DOHH2 (cell line): ENCODE results near the gene COL23A1.

Source experiments
- H3F3A ChIP-seq: fragments of 200-600 bp; sonication (generic), shearing (Covaris generic); 2 replicates; pipeline ENCODE4 v1.6.0; 2016; ENCODE audit warnings: antibody characterized with exemption, mild to moderate bottlenecking; ENCODE audit not compliant: control insufficient read depth, insufficient read depth
- H3K27ac ChIP-seq: fragments of 200-600 bp; sonication (generic); 2 replicates; pipeline ENCODE4 v1.5.1; 2014; ENCODE audit warnings: low read depth, mild to moderate bottlenecking, low read length, moderate library complexity
- H3K27me3 ChIP-seq: fragments of 200-600 bp; sonication (generic); 2 replicates; pipeline ENCODE4 v1.6.1; 2014; ENCODE audit warnings: mild to moderate bottlenecking, low read length, mixed read lengths; ENCODE audit not compliant: control insufficient read depth
- H3K36me3 ChIP-seq: fragments of 200-600 bp; sonication (generic); 2 replicates; pipeline ENCODE4 v1.6.1; 2014; ENCODE audit warnings: mild to moderate bottlenecking, low read length, moderate library complexity, mixed read lengths; ENCODE audit not compliant: control insufficient read depth
- H3K4me1 ChIP-seq: fragments of 200-600 bp; sonication (generic); 2 replicates; pipeline ENCODE4 v1.6.1; 2014; ENCODE audit warnings: mild to moderate bottlenecking, low read length, mixed read lengths; ENCODE audit not compliant: control insufficient read depth
- H3K4me2 ChIP-seq: fragments of 200-600 bp; sonication (generic); 2 replicates; pipeline ENCODE4 v1.6.0; 2014; ENCODE audit warnings: mild to moderate bottlenecking, low read length, moderate library complexity
- H3K4me3 ChIP-seq: fragments of 200-600 bp; sonication (generic); 2 replicates; pipeline ENCODE4 v1.5.1; 2014; ENCODE audit warnings: mild to moderate bottlenecking, low read length, mixed read lengths
- H3K79me2 ChIP-seq: fragments of 200-600 bp; sonication (generic); 2 replicates; pipeline ENCODE4 v1.6.1; 2014; ENCODE audit warnings: mild to moderate bottlenecking, low read length, mixed read lengths; ENCODE audit not compliant: control insufficient read depth
- H3K9me2 ChIP-seq: fragments of 200-600 bp; sonication (generic); replicated peaks from 2 replicates; pipeline ENCODE4 v1.6.1; 2014; ENCODE audit warnings: mild to moderate bottlenecking, low read length, mixed read lengths; ENCODE audit not compliant: control insufficient read depth
- H3K9me3 ChIP-seq: fragments of 200-600 bp; sonication (generic); 2 replicates; pipeline ENCODE4 v1.6.1; 2014; ENCODE audit warnings: antibody characterized with exemption, low read length, mixed read lengths; ENCODE audit not compliant: control insufficient read depth, insufficient read depth
- H4K20me1 ChIP-seq: fragments of 200-600 bp; sonication (generic); 2 replicates; pipeline ENCODE4 v1.6.0; 2014; ENCODE audit warnings: low read depth, mild to moderate bottlenecking, antibody characterized with exemption, low read length, moderate library complexity; ENCODE audit not compliant: control insufficient read depth, insufficient read depth
- CTCF ChIP-seq: fragments of 200-600 bp; sonication (generic); IDR thresholded peaks from one replicate; pipeline ENCODE4 v1.5.1; 2014; ENCODE audit warnings: antibody characterized with exemption, mild to moderate bottlenecking, low read depth, low read length; ENCODE audit not compliant: poor library complexity, severe bottlenecking
- EZH2phosphoT487 ChIP-seq: fragments of 200-600 bp; sonication (generic); IDR thresholded peaks from 2 replicates; pipeline ENCODE4 v1.6.1; 2017; ENCODE audit warnings: borderline replicate concordance, mild to moderate bottlenecking, antibody characterized with exemption, low read length, moderate library complexity, mixed read lengths

COL23A1 gene

GRCh38 chr5:178431063-178431781 is 159.0 kb downstream of the COL23A1 start:
- Histone ChIP-seq H3K79me2 (no peaks in the 10 kb centered on the region), H3K36me3 (no peaks in the 10 kb centered on the region), H3K4me3 (no peak overlapping the region), H4K20me1 (no peaks in the 10 kb centered on the region), H3K27ac (no peak overlapping the region), H3K9me2 (no peaks in the 10 kb centered on the region), H3K9me3 (no peaks in the 10 kb centered on the region), H3K27me3 (no peaks in the 10 kb centered on the region), H3K4me1 (no peaks in the 10 kb centered on the region), H3F3A (no peaks in the 10 kb centered on the region), H3K4me2 (no peak overlapping the region)
- TF ChIP-seq EZH2phosphoT487: no peak
- TF ChIP-seq CTCF: no peak

- no peaks in the 10 kb centered on the region for H3K9me2 ChIP-seq
- H3K36me3 ChIP-seq: no peaks in the 10 kb centered on the region
- no peaks in the 10 kb centered on the region for H4K20me1 ChIP-seq
- no peak for TF ChIP-seq EZH2phosphoT487
- no peak for TF ChIP-seq CTCF
- no peaks in the 10 kb centered on the region for H3K27me3 ChIP-seq
- no peaks in the 10 kb centered on the region for H3F3A ChIP-seq
- no peaks in the 10 kb centered on the region for H3K9me3 ChIP-seq
- no peak overlapping the region for H3K4me3 ChIP-seq
- no peaks in the 10 kb centered on the region for H3K4me1 ChIP-seq
- no peak overlapping the region for H3K27ac ChIP-seq
- no peak overlapping the region for H3K4me2 ChIP-seq
- H3K79me2 ChIP-seq: no peaks in the 10 kb centered on the region
Measured at GRCh38 chr5:178430186-178431062, 159.8 kb downstream of the COL23A1 start.

DNA sequence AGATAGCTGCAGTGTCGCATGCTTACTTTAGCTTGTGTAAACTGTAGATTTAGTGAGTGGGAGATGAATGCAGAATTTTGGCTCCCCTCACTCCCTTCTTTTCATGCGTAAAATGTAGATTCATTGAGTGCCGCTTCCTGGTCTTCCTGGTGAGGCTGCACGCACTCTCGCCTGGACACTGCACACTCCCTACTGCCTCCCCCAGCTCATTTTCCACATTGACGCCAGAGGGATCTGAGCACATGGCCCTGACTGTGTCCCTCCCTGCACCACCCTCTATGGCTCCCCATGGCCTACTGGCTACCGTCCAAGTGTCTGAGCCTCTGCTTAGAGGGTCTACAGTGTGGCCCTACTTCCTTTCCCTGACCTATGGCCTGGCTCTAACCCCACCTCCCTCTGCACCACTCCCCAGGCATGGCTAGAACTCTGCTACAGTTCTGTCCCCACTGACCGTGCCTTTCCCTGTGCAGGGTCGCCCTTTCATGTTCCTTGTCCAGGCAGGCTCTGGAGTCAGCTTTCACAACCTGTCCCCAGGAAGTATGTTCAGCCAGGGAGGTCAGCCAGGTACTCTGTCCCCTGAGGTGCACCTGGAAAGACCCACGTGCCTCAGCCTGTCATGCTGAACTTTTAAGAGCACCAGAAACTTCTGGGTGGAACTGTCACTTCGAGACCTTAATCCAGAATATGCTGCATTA is 160.6 kb downstream of the COL23A1 start:
- Histone ChIP-seq H3K4me1 (no peaks in the 10 kb centered on the region), H3K27ac (no peak overlapping the region), H3K9me3 (no peaks in the 10 kb centered on the region)

More for the DNA sequence above, 160.6 kb downstream of the COL23A1 start:
- TF ChIP-seq EZH2phosphoT487: no peak
- TF ChIP-seq CTCF: no peak
- no peaks in the 10 kb centered on the region for H3K79me2 ChIP-seq
- no peak overlapping the region for H3K4me2 ChIP-seq
- no peaks in the 10 kb centered on the region for H3K27me3 ChIP-seq
- no peaks in the 10 kb centered on the region for H3F3A ChIP-seq
- H3K4me3 ChIP-seq: no peak overlapping the region
- no peaks in the 10 kb centered on the region for H3K36me3 ChIP-seq
- no peaks in the 10 kb centered on the region for H4K20me1 ChIP-seq
- no peaks in the 10 kb centered on the region for H3K9me2 ChIP-seq
